ENCODE results near the gene RAP1A. TPM values are rescaled to one million over a fixed set of nuclear protein-coding genes. Genes with fewer than 3 reads are reported as not detected.

RAP1A gene
- total and polyA plus RNA-seq, 2 donors (not counting 3 experiments of a cell fraction or from before 2014, with no cell fraction given), result 17.8 to 56.4 TPM

GRCh38 chr1:111599781-111600693, 19.6 kb upstream of the RAP1A start:
- POLR2A ChIA-PET, result interaction anchor here (0.7 kb wide), 1 partner anchor 19 kb away, joined by 3 read pairs; no protein-coding TSS in a partner anchor
- no peaks in the 10 kb centered on the region for H3K79me2 ChIP-seq (ENCODE audit: control insufficient read depth, insufficient read depth, low read length)
- no peaks in the 10 kb centered on the region for H3K4me1 ChIP-seq (ENCODE audit: control insufficient read depth, extremely low read depth, insufficient read depth, low read length)
- no peaks in the 10 kb centered on the region for H3K9me1 ChIP-seq (replicated peaks; ENCODE audit: control insufficient read depth, extremely low read depth, insufficient read depth, low read length)
- H3K27me3 ChIP-seq (ENCODE audit: control insufficient read depth in 2 of 2, insufficient read depth in 2 of 2, low read length in 2 of 2), result peaks cover 13 to 20% of the 10 kb centered on the region in 2 experiments
- CTCF ChIA-PET, result no interaction called here
- dilution Hi-C loops (cut with MboI; ENCODE audit: extremely low pct_ligation_motif_present, low sequenced_read_pairs) (no loop called here), intact Hi-C loops (cut with micrococcal nuclease) (no loop called here)
- FAIRE-seq (no peak), DNase-seq (ENCODE audit: low read depth, low spot score) (no peak)
- H3K27ac ChIP-seq (ENCODE audit: insufficient read depth, low read depth, low read length), result no peak overlapping the region
- BruUV-seq (replicated peaks), result no TSS peak
- no peak overlapping the region for H3K4me2 ChIP-seq (ENCODE audit: insufficient read depth, low read length)
- no peak overlapping the region for H3K9ac ChIP-seq (replicated peaks; ENCODE audit: extremely low read depth, insufficient read depth, low read length)
- H4K20me1 ChIP-seq (replicated peaks; ENCODE audit: control insufficient read depth, extremely low read depth, insufficient read depth, low read length), result no peaks in the 10 kb centered on the region
- no peaks in the 10 kb centered on the region for H3K36me3 ChIP-seq (ENCODE audit: control insufficient read depth in 2 of 2, extremely low read depth in 1 of 2, insufficient read depth in 2 of 2, low read length in 2 of 2)
- H3K4me3 ChIP-seq (replicated peaks in 1 of 3; ENCODE audit: insufficient read depth in 1 of 3, low read depth in 1 of 3, low read length in 3 of 3), result no peak overlapping the region
- H3K9me3 ChIP-seq (replicated peaks; ENCODE audit: control insufficient read depth, insufficient read depth, low read length), result no peaks in the 10 kb centered on the region
- no peak for TF ChIP-seq POLR2AphosphoS5 (IDR thresholded peaks at IDR 0.05; ENCODE audit: insufficient read depth, low read depth, low read length)
- TF ChIP-seq FOS (IDR thresholded peaks at IDR 0.05; ENCODE audit: borderline replicate concordance, insufficient read depth, low read length), result no peak
- no peak for TF ChIP-seq MAX (IDR thresholded peaks at IDR 0.05; ENCODE audit: insufficient read depth, insufficient read length)
- no peak for TF ChIP-seq EZH2 (IDR thresholded peaks at IDR 0.05; ENCODE audit: borderline replicate concordance, low read depth, low read length, severe bottlenecking)
- no peak for TF ChIP-seq JUN (IDR thresholded peaks at IDR 0.05; ENCODE audit: borderline replicate concordance, insufficient read depth, insufficient read length, low read depth)
- TF ChIP-seq GATA2 (IDR thresholded peaks at IDR 0.05; ENCODE audit: insufficient read depth, insufficient read length, low read depth, low read length), result no peak
- no peak for TF ChIP-seq MYC (IDR thresholded peaks at IDR 0.05; ENCODE audit: low read depth, low read length)
- TF ChIP-seq POLR2A (IDR thresholded peaks at IDR 0.05; ENCODE audit: low read depth, low read length), result no peak
- no peak for TF ChIP-seq CTCF (IDR thresholded peaks at IDR 0.05; ENCODE audit: extremely low read depth in 1 of 2, insufficient read depth in 1 of 2, low read depth in 1 of 2, low read length in 2 of 2)
- no peak overlapping the region for H2AFZ ChIP-seq (ENCODE audit: low read depth, low read length)
